Measurements from ENCODE around the gene SENP7. TPM values are rescaled to one million over a fixed set of nuclear protein-coding genes. Genes with fewer than 3 reads are reported as not detected.

SENP7 gene
- total and polyA plus RNA-seq, 12 donors: 6.2 to 43.0 (median 12.4) TPM

- DNase-seq: no peak
- Histone ChIP-seq H3K27ac (no peak overlapping the region), H3K4me3 (no peak overlapping the region), H3K4me1 (replicated peaks in 1 of 2) (no peaks in the 10 kb centered on the region), H3K36me3 (replicated peaks in 1 of 2) (no peaks in the 10 kb centered on the region), H3K9me3 (replicated peaks in 1 of 3) (no peaks in the 10 kb centered on the region), H3K27me3 (no peaks in the 10 kb centered on the region)
- no peak for TF ChIP-seq CTCF (IDR thresholded peaks at IDR 0.05)
- no peak for TF ChIP-seq POLR2A (IDR thresholded peaks at IDR 0.05)
- intact Hi-C loops (cut with DNase I): no loop called here
Observed at GRCh38 chr3:101292027-101292426, 221.0 kb downstream of the SENP7 start.

GRCh38 chr3:101288294-101288693 lies 224.7 kb downstream of the SENP7 start:
- no peak for DNase-seq
- Histone ChIP-seq H3K4me3 (no peak overlapping the region), H3K27me3 (no peaks in the 10 kb centered on the region), H3K9me3 (replicated peaks in 1 of 3) (no peaks in the 10 kb centered on the region), H3K36me3 (replicated peaks in 1 of 2) (no peaks in the 10 kb centered on the region), H3K4me1 (replicated peaks in 1 of 2) (no peaks in the 10 kb centered on the region), H3K27ac (no peak overlapping the region)
- no peak for TF ChIP-seq POLR2A (IDR thresholded peaks at IDR 0.05)
- TF ChIP-seq CTCF (IDR thresholded peaks at IDR 0.05): no peak
- intact Hi-C loops (cut with DNase I): no loop called here
- 81 to 87% (median 83%) methylated on average over 2 of the region's 2 CpGs for WGBS, 4 donors

GRCh38 chr3:101284757-101285156 lies 228.3 kb downstream of the SENP7 start:
- no peak for TF ChIP-seq POLR2A (IDR thresholded peaks at IDR 0.05)
- TF ChIP-seq CTCF (IDR thresholded peaks at IDR 0.05): no peak
- H3K27me3 ChIP-seq: no peaks in the 10 kb centered on the region
- no peaks in the 10 kb centered on the region for H3K4me1 ChIP-seq (replicated peaks in 1 of 2)
- no peaks in the 10 kb centered on the region for H3K9me3 ChIP-seq (replicated peaks in 1 of 3)
- H3K36me3 ChIP-seq (replicated peaks in 1 of 2): no peaks in the 10 kb centered on the region
- DNase-seq: no peak
- no peak overlapping the region for H3K27ac ChIP-seq
- intact Hi-C loops (cut with DNase I): no loop called here
- WGBS, 4 donors: 61 to 81% (median 68%) methylated on average over 1 of the region's 1 CpG
- no peak overlapping the region for H3K4me3 ChIP-seq

GRCh38 chr3:101281521-101282030 lies 231.4 kb downstream of the SENP7 start:
- Histone ChIP-seq H3K4me1 (replicated peaks in 1 of 2) (no peaks in the 10 kb centered on the region), H3K27ac (no peak overlapping the region), H3K36me3 (replicated peaks in 1 of 2) (no peaks in the 10 kb centered on the region), H3K9me3 (replicated peaks in 1 of 3) (no peaks in the 10 kb centered on the region), H3K4me3 (no peak overlapping the region), H3K27me3 (no peaks in the 10 kb centered on the region)
- 44 to 51% (median 48%) methylated on average over 3 of the region's 3 CpGs for WGBS, 4 donors
- TF ChIP-seq POLR2A (IDR thresholded peaks at IDR 0.05) (no peak), CTCF (IDR thresholded peaks at IDR 0.05) (no peak)
- no peak for DNase-seq
- intact Hi-C loops (cut with DNase I): no loop called here
